H1 (cell line): ENCODE measurements around the gene IL2RA.

Experiments used
- ASH2L ChIP-seq: fragments of 200-600, 300-600 bp; sonication (generic); IDR thresholded peaks from one replicate; pipeline ENCODE4 v1.7.1; 2017; ENCODE audit warnings: low read length
- CHD2 ChIP-seq: IDR thresholded peaks from 2 replicates; pipeline ENCODE4 v1.6.1; 2012; ENCODE audit warnings: low read length, improper control_type of control experiment
- EP300 ChIP-seq, 2 experiments: IDR thresholded peaks; 1 replicate in 1 of 2; 2 replicates in 1 of 2; pipeline ENCODE4 v1.6.1; 2011 to 2012; ENCODE audit warnings: low read depth in 2 of 2, low read length in 2 of 2, mild to moderate bottlenecking in 2 of 2, borderline replicate concordance in 1 of 2, inconsistent platforms in 1 of 2, moderate library complexity in 1 of 2
- EZH2 ChIP-seq: fragments of 200-600 bp; sonication (generic); IDR thresholded peaks from 2 replicates; pipeline ENCODE4 v1.7.1; 2012; ENCODE audit warnings: low read depth, mild to moderate bottlenecking, moderate library complexity, low read length, inconsistent platforms; ENCODE audit not compliant: severe bottlenecking
- GTF2F1 ChIP-seq: IDR thresholded peaks from 2 replicates; pipeline ENCODE4 v1.6.1; 2012; ENCODE audit warnings: low read depth, low read length, improper control_type of control experiment, borderline replicate concordance
- MAX ChIP-seq: IDR thresholded peaks from 2 replicates; pipeline ENCODE4 v1.6.1; 2012; ENCODE audit warnings: inconsistent platforms
- POLR2A ChIP-seq, 2 experiments: IDR thresholded peaks; 1 replicate in 1 of 2; 2 replicates in 1 of 2; pipeline ENCODE4 v1.6.1; 2011; ENCODE audit warnings: low read depth in 2 of 2, low read length in 2 of 2, mild to moderate bottlenecking in 2 of 2; ENCODE audit errors: control extremely low read depth in 1 of 2
- POLR2AphosphoS5 ChIP-seq: IDR thresholded peaks from 2 replicates; pipeline ENCODE4 v1.6.1; 2011; ENCODE audit warnings: low read depth, low read length
- POU5F1 ChIP-seq: IDR thresholded peaks from 2 replicates; pipeline ENCODE4 v1.6.1; 2011; ENCODE audit warnings: low read depth, mild to moderate bottlenecking, low read length, moderate library complexity
- RBBP5 ChIP-seq: IDR thresholded peaks from 2 replicates; pipeline ENCODE4 v1.7.1; 2012; ENCODE audit warnings: low read depth, mild to moderate bottlenecking, inconsistent platforms, low read length, moderate library complexity, borderline replicate concordance
- SIN3A ChIP-seq, 2 experiments: IDR thresholded peaks in 1 of 2; conservative IDR thresholded peaks in 1 of 2; 2 replicates each; pipeline ENCODE4 v1.6.1; 2011 to 2012; ENCODE audit warnings: low read length in 2 of 2, improper control_type of control experiment in 1 of 2, low read depth in 1 of 2, mild to moderate bottlenecking in 1 of 2
- YY1 ChIP-seq: IDR thresholded peaks from 2 replicates; pipeline ENCODE4 v1.6.1; 2011; ENCODE audit warnings: low read depth, mild to moderate bottlenecking, low read length
- TF ChIP-seq, protein P1 (sequence below), 3 experiments: IDR thresholded peaks; 1 replicate in 2 of 3; 2 replicates in 1 of 3; pipeline versions ENCODE4 v1.5.1 to v1.6.1; 2011; ENCODE audit warnings: low read length in 3 of 3, mild to moderate bottlenecking in 3 of 3, inconsistent platforms in 2 of 3, low read depth in 1 of 3, moderate library complexity in 1 of 3; ENCODE audit not compliant: insufficient read depth in 1 of 3; ENCODE audit errors: control extremely low read depth in 1 of 3

GRCh38 chr10:5999440-6000165, 62.6 kb downstream of the IL2RA start:
- TF ChIP-seq, protein P1, sequence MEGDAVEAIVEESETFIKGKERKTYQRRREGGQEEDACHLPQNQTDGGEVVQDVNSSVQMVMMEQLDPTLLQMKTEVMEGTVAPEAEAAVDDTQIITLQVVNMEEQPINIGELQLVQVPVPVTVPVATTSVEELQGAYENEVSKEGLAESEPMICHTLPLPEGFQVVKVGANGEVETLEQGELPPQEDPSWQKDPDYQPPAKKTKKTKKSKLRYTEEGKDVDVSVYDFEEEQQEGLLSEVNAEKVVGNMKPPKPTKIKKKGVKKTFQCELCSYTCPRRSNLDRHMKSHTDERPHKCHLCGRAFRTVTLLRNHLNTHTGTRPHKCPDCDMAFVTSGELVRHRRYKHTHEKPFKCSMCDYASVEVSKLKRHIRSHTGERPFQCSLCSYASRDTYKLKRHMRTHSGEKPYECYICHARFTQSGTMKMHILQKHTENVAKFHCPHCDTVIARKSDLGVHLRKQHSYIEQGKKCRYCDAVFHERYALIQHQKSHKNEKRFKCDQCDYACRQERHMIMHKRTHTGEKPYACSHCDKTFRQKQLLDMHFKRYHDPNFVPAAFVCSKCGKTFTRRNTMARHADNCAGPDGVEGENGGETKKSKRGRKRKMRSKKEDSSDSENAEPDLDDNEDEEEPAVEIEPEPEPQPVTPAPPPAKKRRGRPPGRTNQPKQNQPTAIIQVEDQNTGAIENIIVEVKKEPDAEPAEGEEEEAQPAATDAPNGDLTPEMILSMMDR (IDR thresholded peaks at IDR 0.05; ENCODE audit: control extremely low read depth in 1 of 3, insufficient read depth in 1 of 3, low read depth in 1 of 3, low read length in 3 of 3) = no peak
- no peak for TF ChIP-seq POU5F1
- TF ChIP-seq CHD2 = no peak
- TF ChIP-seq GTF2F1 = no peak
- TF ChIP-seq POLR2A (IDR thresholded peaks at IDR 0.05; ENCODE audit: control extremely low read depth in 1 of 2, low read depth in 2 of 2, low read length in 2 of 2) = no peak
- TF ChIP-seq MAX = no peak
- TF ChIP-seq EZH2 = no peak
- no peak for TF ChIP-seq YY1
- no peak for TF ChIP-seq POLR2AphosphoS5
- no peak for TF ChIP-seq ASH2L
- TF ChIP-seq EP300 (IDR thresholded peaks at IDR 0.05; ENCODE audit: borderline replicate concordance in 1 of 2, low read depth in 2 of 2, low read length in 2 of 2) = no peak
- TF ChIP-seq SIN3A (conservative IDR thresholded peaks at IDR 0.05 in 1 of 2, IDR thresholded peaks at IDR 0.05 in 1 of 2; ENCODE audit: low read depth in 1 of 2, low read length in 2 of 2) = no peak
- TF ChIP-seq RBBP5 = no peak
